Breast epithelium (tissue), 3 donors: ENCODE results near the gene TAS1R3.
A peak's percentile ranks its signal among the peaks of the same experiment; 100 is the strongest.

Experiments used
- POLR2A ChIP-seq: fragments of 450-650 bp; IDR thresholded peaks from one replicate; pipeline ENCODE4 v1.6.1; 2016; ENCODE audit warnings: antibody characterized with exemption, mild to moderate bottlenecking, moderate library complexity
- POLR2AphosphoS5 ChIP-seq, 3 donors: sonication (generic); formaldehyde crosslinking; IDR thresholded peaks; one replicate each; pipeline ENCODE4 v1.6.1; 2017; ENCODE audit warnings: antibody characterized with exemption in 3 of 3
- TF ChIP-seq, protein P1 (sequence below), 3 donors: fragments of 450-650 bp; IDR thresholded peaks; one replicate each; pipeline ENCODE4 v1.5.1; 2016 to 2017; ENCODE audit warnings: antibody characterized with exemption in 3 of 3, mild to moderate bottlenecking in 3 of 3, moderate library complexity in 3 of 3

DNA sequence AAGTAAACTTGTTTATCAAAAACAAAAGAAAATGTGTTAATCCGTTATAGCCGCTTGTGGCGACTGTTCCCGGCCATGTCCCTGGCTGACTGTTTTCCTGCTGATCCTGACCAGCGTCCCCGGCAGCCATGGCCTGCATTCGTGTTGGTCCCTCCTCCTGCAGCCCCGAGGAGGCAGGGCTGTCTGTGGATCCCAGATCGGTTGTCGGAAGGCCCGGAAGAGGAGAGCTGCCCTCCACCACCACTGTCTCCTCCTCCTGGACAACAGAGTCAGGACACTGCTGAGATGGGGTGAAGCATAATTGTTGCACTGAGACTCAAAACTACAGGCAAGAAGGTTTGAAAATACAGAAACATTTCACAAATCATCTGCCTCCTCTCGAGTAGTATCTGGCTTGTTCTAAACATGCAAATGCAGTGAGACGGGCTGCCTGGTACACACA lies 30.9 kb downstream of the TAS1R3 start:
- TF ChIP-seq, protein P1, sequence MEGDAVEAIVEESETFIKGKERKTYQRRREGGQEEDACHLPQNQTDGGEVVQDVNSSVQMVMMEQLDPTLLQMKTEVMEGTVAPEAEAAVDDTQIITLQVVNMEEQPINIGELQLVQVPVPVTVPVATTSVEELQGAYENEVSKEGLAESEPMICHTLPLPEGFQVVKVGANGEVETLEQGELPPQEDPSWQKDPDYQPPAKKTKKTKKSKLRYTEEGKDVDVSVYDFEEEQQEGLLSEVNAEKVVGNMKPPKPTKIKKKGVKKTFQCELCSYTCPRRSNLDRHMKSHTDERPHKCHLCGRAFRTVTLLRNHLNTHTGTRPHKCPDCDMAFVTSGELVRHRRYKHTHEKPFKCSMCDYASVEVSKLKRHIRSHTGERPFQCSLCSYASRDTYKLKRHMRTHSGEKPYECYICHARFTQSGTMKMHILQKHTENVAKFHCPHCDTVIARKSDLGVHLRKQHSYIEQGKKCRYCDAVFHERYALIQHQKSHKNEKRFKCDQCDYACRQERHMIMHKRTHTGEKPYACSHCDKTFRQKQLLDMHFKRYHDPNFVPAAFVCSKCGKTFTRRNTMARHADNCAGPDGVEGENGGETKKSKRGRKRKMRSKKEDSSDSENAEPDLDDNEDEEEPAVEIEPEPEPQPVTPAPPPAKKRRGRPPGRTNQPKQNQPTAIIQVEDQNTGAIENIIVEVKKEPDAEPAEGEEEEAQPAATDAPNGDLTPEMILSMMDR (IDR thresholded peaks at IDR 0.05) = no peak
- TF ChIP-seq POLR2A = no peak
- peak in 1 of 3 donors; percentile 32 for TF ChIP-seq POLR2AphosphoS5 (IDR thresholded peaks at IDR 0.05)
